ENCODE results near the gene ZNF726.

DNA sequence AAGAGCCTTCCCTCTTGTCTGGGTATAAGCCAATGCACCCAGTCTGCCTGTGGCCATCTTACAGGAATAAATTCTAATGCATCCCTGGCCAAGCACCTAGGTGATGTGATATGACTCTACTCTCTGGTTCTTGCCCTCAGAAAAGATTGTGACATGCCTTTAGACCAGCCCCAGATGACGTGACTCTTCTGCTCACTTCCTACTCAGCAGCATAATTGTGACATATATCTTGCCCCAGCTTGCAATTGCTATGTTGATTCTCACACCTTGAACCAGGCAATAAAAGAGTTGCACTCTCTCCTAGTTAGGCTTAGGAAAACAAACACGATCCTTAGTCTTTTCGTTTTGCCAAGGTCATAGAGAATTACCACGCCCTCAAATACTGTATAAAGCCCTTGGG, 13.3 kb upstream of the ZNF726 start:
- no peak for TF ChIP-seq POLR2A (IDR thresholded peaks at IDR 0.05; ENCODE audit: low read length)
- TF ChIP-seq, protein P1, sequence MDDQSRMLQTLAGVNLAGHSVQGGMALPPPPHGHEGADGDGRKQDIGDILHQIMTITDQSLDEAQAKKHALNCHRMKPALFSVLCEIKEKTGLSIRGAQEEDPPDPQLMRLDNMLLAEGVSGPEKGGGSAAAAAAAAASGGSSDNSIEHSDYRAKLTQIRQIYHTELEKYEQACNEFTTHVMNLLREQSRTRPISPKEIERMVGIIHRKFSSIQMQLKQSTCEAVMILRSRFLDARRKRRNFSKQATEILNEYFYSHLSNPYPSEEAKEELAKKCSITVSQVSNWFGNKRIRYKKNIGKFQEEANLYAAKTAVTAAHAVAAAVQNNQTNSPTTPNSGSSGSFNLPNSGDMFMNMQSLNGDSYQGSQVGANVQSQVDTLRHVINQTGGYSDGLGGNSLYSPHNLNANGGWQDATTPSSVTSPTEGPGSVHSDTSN (IDR thresholded peaks at IDR 0.05): no peak
- no peak for TF ChIP-seq FOSB (CRISPR knock-in tag; IDR thresholded peaks at IDR 0.05)
- TF ChIP-seq, protein P2, sequence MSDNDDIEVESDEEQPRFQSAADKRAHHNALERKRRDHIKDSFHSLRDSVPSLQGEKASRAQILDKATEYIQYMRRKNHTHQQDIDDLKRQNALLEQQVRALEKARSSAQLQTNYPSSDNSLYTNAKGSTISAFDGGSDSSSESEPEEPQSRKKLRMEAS (IDR thresholded peaks at IDR 0.05): no peak
- TF ChIP-seq, protein P3, sequence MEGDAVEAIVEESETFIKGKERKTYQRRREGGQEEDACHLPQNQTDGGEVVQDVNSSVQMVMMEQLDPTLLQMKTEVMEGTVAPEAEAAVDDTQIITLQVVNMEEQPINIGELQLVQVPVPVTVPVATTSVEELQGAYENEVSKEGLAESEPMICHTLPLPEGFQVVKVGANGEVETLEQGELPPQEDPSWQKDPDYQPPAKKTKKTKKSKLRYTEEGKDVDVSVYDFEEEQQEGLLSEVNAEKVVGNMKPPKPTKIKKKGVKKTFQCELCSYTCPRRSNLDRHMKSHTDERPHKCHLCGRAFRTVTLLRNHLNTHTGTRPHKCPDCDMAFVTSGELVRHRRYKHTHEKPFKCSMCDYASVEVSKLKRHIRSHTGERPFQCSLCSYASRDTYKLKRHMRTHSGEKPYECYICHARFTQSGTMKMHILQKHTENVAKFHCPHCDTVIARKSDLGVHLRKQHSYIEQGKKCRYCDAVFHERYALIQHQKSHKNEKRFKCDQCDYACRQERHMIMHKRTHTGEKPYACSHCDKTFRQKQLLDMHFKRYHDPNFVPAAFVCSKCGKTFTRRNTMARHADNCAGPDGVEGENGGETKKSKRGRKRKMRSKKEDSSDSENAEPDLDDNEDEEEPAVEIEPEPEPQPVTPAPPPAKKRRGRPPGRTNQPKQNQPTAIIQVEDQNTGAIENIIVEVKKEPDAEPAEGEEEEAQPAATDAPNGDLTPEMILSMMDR (IDR thresholded peaks at IDR 0.05): no peak
- no peak for TF ChIP-seq CEBPB (IDR thresholded peaks at IDR 0.05)
- TF ChIP-seq ZFP36 (IDR thresholded peaks at IDR 0.05; ENCODE audit: borderline replicate concordance, partially characterized antibody): no peak
- TF ChIP-seq SREBF2 (IDR thresholded peaks at IDR 0.05): no peak
- TF ChIP-seq RAD21 (conservative IDR thresholded peaks at IDR 0.05 in 1 of 2, IDR thresholded peaks at IDR 0.05 in 1 of 2): no peak

Data from A549 (cell line).